Measurements from ENCODE around the gene IQUB. TPM values are rescaled to one million over a fixed set of nuclear protein-coding genes. Genes with fewer than 3 reads are reported as not detected.
"Not testable (repeated sequence)": the region's sequence is repeated elsewhere in the genome, so short reads cannot be mapped to it uniquely, and the experiment has no call there.

IQUB gene
- total RNA-seq, 1 donor from 2014 or later, result 0.56 TPM

GRCh38 chr7:123484199-123484598 lies 50.2 kb downstream of the IQUB start:
- H3K9me3 Mint-ChIP-seq, result no peaks in the 10 kb centered on the region
- TF ChIP-seq CTCF (conservative IDR thresholded peaks at IDR 0.05), result no peak
- DNase-seq (ENCODE audit: low read depth, low spot score), result no peak
- H3K27ac Mint-ChIP-seq (ENCODE audit: unreplicated experiment), result no peak overlapping the region
- no peak overlapping the region for H3K4me3 Mint-ChIP-seq
- H3K27me3 Mint-ChIP-seq (ENCODE audit: low read depth), result no peaks in the 10 kb centered on the region
- H3K36me3 Mint-ChIP-seq (ENCODE audit: low read depth), result no peaks in the 10 kb centered on the region
- H3K4me1 Mint-ChIP-seq, result no peaks in the 10 kb centered on the region

GRCh38 chr7:123480107-123480506 lies 54.3 kb downstream of the IQUB start:
- no peaks in the 10 kb centered on the region for H3K4me1 Mint-ChIP-seq
- H3K27ac Mint-ChIP-seq (ENCODE audit: unreplicated experiment), result no peak overlapping the region
- no peaks in the 10 kb centered on the region for H3K36me3 Mint-ChIP-seq (ENCODE audit: low read depth)
- DNase-seq (ENCODE audit: low read depth, low spot score), result no peak
- peaks cover 2% of the 10 kb centered on the region for H3K9me3 Mint-ChIP-seq
- TF ChIP-seq CTCF (conservative IDR thresholded peaks at IDR 0.05), result no peak
- H3K4me3 Mint-ChIP-seq, result no peak overlapping the region
- H3K27me3 Mint-ChIP-seq (ENCODE audit: low read depth), result no peaks in the 10 kb centered on the region

- H3K9me3 Mint-ChIP-seq; H3K4me3 Mint-ChIP-seq; H3K4me1 Mint-ChIP-seq; DNase-seq (ENCODE audit: low read depth, low spot score); H3K36me3 Mint-ChIP-seq (ENCODE audit: low read depth); H3K27ac Mint-ChIP-seq (ENCODE audit: unreplicated experiment); H3K27me3 Mint-ChIP-seq (ENCODE audit: low read depth): not testable (repeated sequence)
Measured at GRCh38 chr7:123478056-123478455, 56.3 kb downstream of the IQUB start.

- Mint-ChIP-seq H3K4me3 (no peak overlapping the region), H3K36me3 (ENCODE audit: low read depth) (no peaks in the 10 kb centered on the region), H3K27me3 (ENCODE audit: low read depth) (no peaks in the 10 kb centered on the region), H3K9me3 (peaks cover 4% of the 10 kb centered on the region), H3K27ac (ENCODE audit: unreplicated experiment) (no peak overlapping the region), H3K4me1 (no peaks in the 10 kb centered on the region)
- no peak for TF ChIP-seq CTCF (conservative IDR thresholded peaks at IDR 0.05)
- no peak for DNase-seq (ENCODE audit: low read depth, low spot score)
Measured at GRCh38 chr7:123472750-123473445, 61.5 kb downstream of the IQUB start.

- Mint-ChIP-seq H3K36me3 (ENCODE audit: low read depth) (no peaks in the 10 kb centered on the region), H3K4me3 (no peak overlapping the region), H3K27me3 (ENCODE audit: low read depth) (no peaks in the 10 kb centered on the region), H3K9me3 (peaks cover 2% of the 10 kb centered on the region), H3K4me1 (no peaks in the 10 kb centered on the region), H3K27ac (ENCODE audit: unreplicated experiment) (no peak overlapping the region)
- DNase-seq (ENCODE audit: low read depth, low spot score), result no peak
- TF ChIP-seq CTCF (conservative IDR thresholded peaks at IDR 0.05), result no peak
Measured at GRCh38 chr7:123472327-123472726, 62.1 kb downstream of the IQUB start.

GRCh38 chr7:123468303-123468702 lies 66.1 kb downstream of the IQUB start:
- H3K27ac Mint-ChIP-seq (ENCODE audit: unreplicated experiment), result no peak overlapping the region
- H3K4me3 Mint-ChIP-seq, result no peak overlapping the region
- no peak for DNase-seq (ENCODE audit: low read depth, low spot score)
- H3K4me1 Mint-ChIP-seq, result no peaks in the 10 kb centered on the region
- H3K9me3 Mint-ChIP-seq, result peaks cover 2% of the 10 kb centered on the region
- H3K36me3 Mint-ChIP-seq (ENCODE audit: low read depth), result no peaks in the 10 kb centered on the region
- H3K27me3 Mint-ChIP-seq (ENCODE audit: low read depth), result no peaks in the 10 kb centered on the region
- TF ChIP-seq CTCF (conservative IDR thresholded peaks at IDR 0.05), result no peak
